Hematopoietic multipotent progenitor cell treated with erythropoietin and hydrocortisone succinate and interleukin-3 and kit ligand, for 17 days (in vitro differentiated cells): ENCODE results near the gene PHTF2.

ENCODE experiments used
- DNase-seq: peaks from one replicate; pipeline ENCODE4 v3.0.0-alpha.2; 2015; ENCODE audit warnings: low spot score

The PHTF2 gene

DNA sequence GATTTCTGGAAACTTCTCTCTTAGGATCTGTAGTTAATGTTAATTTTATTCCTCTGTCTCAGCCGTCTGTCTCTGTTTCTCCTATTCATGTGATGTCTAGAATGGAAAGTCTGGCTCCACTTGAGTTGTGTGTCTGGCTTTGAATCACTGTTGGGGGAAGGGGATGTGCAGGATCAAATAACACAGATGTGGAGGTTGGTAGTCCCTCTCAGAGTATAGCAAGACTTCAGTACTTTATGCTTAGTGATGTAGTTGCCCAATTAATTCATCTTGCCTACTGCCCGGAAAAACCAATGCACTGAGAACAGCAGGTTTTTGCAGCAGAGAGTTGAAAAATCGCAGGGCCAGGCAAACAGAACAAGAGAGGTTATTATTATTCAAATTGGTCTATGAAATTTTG is 79.2 kb downstream of the PHTF2 start:
- no peak for DNase-seq

DNA sequence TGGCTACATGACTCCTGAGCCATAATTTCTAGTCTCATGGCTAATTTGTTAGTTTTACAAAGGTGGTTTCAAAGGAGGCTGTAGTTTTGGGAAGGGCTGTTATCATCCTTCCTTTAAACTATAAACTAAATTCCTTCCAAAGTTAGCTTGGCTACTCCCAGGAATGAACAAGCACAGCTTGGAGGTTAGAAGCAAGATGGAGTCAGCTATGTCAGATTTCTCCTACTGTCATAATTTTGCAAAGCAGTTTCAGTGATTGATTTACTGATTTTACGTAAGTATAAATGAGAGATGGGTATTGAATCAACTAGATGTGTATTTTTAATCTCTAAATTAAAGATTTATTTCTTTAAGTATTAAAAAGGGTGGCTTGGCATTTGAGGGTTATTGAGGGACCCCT is 79.9 kb downstream of the PHTF2 start:
- no peak for DNase-seq

DNA sequence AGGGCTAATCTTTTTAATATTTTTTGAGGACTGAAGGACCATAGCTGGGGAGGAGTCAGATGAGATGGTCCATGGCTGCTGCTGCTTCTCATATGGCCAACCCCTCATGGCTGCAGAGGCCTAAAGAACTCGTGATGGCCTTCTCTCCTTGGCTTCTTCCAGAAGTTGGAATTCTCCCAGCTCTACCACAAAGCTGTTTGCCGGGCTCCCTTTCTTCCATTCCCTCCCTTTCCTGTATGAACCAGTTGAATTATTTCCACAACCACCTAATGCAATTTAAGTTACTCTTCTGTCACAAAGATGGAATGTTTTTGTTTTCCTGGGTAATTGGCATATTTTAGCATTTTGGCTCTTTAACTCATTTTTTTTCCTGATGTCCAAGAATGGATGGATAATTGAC is 80.7 kb downstream of the PHTF2 start:
- no peak for DNase-seq

DNA sequence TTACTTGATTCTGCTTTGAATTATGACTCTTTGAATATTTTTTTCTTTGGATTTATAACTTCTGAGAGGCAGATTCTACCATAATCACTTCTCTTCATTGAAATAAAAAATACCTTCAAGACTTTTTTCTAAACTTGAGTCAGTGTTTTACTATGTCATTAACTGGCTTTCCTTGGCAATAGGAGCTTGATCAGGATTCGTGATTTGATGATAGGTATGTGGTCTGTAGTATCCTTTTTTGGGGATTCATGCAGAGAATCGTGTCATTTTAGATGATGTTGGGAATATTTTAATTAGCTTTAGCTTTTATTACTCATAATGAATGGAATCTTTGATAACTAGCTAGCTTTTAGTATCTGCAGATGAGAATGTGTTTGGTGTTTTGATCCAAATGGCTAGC is 83.3 kb downstream of the PHTF2 start:
- no peak for DNase-seq

DNA sequence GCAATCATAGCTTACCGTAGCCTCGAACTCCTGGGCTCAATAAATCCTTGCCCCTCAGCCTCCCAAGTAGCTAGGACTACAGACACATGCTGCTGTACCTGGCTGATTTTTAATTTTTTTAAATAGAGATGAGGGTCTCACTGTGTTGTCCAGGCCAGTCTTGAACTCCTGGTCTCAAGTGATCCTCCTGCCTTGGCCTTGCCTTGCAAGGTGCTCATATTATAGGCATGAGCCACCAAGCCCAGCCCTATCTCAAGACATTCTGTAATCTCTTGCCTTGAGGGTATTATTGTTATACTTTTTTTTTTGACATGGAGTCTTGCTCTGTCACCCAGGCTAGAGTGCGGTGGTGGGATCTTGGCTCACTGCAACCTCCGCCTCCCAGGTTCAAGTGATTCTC is 86.6 kb downstream of the PHTF2 start:
- DNase-seq: no peak

DNA sequence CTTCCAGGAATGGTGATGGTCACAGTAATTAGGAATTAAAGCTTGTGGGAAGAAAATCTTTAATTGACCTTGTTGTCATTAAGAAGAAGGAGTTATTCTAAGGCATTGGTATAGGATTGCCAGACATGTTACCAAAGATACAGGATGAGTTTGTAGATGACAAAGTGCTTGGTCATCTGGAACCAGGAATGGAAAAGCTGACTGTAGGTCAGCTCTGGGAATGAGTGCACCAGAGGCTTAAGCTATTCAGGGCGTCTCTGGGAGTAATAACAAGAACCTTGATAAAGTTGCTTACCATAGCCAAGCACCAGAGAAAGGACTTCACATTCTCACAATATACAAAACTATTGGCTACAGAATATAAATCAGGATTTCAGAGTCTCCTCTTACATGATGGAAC is 89.0 kb downstream of the PHTF2 start:
- DNase-seq: no peak

DNA sequence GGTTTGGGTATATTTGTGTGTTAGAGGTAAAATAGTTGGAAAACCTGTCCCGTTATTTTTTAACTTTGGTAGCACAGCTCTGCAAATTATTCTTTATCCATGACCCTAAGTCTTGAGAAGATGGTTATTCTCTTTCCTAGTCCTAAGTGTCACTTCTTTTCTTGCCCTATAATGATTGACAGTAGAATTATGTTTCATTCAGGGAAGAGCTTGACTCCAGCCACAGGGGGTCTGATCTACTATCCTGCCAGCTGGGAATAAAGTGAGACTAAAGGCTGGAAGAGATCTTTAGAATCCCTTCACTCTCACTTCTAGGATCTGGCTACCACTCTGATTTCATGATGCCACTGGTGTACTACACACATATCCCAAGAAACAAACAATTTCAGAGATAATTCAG is 90.4 kb downstream of the PHTF2 start:
- no peak for DNase-seq

DNA sequence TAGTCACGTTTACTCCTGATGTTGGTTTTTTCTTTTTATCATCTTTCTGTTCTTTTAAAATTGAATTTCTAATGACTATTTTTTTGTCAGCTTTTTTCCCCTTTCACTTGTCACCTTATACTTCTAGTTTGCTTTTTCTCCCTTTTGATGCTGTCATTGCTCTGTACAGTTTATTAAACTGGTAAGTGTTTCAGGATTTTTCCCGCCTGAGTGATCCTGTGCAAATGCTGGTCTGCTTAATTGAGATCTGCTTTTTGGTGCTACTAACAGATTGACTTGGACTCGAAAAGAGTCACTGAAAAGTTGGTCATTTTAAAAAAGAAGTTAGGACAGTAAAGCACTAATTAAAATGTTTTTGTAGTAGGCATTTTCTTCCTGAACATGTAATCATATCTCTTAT is 95.2 kb downstream of the PHTF2 start:
- no peak for DNase-seq

DNA sequence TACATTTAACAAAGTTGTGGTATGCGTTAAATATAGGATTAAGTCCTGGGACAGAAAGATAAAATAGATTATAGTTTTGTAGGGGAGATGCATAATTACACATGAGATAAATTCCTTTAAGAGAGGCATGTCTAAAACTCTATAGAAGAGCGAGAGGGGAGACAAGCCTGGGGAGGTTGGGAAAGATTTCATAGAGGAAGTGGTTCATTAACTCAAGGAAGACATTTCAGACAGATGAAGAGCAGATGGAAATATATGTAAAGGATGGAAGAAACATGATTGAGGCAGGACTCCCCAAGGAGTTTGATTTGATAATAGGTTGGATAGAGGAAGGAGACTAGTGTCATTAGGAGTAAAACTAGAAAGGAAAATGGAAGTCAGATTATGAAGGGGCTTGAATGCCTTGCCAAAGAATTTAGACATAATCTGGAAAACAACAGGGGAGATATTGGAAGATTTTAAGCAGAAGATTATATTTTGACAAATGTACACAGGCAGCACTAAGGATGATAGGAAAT is 96.1 kb downstream of the PHTF2 start:
- DNase-seq: no peak

DNA sequence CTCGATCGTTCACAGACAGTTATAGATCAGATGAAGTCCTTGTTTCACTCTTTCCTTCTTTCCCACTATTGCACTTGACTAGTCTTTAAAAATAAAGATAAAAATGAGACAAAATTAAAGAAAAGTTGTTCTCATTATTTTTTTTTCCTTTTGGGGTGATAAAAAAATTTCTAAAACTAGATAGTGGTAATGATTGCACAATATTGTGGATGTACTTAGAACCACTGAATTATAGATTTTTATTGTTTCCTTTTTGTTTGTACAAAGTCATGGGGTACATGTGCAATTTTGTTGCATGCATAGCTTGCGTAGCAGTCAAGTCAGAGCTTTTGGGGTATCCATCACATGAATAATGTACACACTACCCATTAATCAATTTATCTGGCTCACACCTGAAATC is 97.3 kb downstream of the PHTF2 start:
- no peak for DNase-seq

DNA sequence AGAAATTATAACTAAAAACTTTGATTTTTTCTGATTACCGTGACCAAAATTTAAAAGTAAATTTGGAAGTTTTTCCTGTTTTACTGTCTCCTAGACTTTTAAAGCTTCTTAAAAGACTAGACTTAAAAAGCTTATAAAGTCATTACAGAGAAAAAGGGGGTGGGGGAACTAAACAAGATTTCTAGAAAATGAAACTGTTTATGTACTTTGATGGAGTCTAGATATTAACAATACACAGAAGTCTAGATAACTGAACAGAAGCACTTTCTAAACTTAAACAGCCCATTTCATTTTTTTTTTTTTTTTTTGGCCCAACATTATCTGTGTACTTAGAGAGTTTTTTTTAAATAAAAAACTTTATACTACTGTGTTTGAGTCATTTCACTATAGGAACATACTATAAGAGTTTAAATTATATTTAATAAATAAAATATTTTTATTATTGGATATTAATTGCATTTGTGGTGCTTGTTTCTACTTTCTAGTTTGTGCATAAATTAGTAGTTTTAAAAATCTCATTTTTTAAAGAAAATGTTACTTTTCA is 98.5 kb downstream of the PHTF2 start:
- DNase-seq: no peak

DNA sequence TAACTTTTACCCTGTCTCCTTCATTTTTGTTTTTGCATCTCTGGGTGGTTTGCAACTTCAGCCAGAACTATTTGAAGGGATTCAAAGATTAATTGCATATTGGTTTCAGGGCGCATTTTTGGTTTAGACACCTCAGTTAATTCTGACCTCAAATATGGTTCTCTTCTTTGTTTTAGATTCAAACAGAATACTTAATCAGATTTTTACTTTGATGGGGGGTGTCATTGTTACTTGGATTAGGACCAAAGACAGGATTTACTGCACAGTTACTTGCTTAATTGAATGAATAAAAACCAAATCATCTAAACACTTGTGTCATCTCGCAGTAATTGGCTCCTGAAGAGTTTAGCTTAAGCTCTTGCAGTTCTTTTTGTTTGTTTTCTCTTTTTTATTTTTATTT is 100.9 kb downstream of the PHTF2 start:
- DNase-seq: no peak

DNA sequence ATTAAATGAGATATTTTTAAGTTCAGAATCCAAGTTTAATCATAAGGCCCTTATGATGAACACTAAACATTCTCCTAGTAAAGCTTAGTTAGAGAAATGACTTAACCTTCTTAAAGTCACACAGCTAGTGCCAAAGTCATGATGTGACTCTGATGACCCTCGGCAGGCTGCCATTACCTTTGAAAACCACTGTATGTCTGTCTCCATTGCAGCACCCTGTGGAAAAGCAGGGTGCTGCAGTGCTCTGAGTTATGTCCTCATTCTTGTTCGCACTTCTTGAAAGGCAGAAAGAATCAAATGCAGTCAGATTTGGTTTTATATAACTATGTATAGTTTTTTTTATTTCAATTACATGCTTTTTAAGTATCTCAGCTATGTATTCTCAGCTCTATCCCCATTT is 105.0 kb downstream of the PHTF2 start:
- DNase-seq: no peak

DNA sequence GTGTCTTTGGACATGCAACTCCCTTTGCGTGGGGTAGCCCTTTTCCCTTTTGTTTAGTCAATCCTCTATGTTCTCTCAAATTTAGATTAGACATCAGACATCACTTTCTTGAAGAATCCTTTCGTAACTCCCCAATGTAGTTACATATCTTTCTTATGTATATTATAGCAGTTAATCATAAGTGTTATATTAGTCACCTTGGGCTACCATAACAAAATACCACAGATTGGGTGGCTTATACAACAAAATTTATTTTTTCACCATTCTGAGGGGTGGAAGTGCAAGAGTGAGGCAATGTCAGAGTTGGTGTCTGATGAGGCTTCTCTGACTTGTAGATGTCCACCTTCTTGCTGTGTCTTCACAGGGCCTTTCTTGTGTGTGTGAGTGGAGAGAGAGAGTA is 105.7 kb downstream of the PHTF2 start:
- DNase-seq: no peak

DNA sequence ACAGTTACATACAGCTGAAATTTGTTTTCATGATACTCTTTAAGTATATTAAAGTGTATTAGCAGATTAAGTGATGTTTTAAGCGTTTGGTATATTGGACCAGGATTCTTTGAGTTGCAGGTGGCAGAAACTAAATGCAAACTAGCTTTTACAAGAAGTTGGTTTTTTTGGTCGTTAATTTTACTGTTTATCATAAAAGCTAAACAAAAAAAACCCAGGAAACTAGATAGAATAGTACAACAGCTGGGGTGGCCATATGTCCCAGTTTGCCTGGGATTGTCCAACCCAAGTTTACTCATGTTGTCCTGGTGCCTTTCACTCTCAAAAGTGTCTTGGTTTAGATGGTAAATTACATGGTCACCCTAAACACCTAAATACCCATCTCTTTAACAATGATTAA is 108.7 kb downstream of the PHTF2 start:
- no peak for DNase-seq

DNA sequence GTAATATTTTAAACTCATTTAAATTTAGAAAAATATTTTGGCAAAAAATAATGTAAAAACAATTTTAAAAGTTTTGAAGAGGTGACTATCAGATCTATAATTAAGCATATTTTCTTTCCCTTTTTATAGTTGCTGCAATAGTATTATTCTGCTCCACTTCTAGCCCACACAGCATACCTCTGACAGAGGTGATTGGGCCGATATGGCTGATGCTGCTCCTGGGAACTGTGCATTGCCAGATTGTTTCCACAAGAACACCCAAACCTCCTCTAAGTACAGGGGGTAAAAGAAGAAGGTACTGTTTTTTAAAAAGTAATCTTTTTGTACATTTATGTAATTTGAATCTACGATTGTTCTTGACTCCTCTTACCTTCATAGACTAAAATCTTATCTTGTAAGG is 110.1 kb downstream of the PHTF2 start:
- DNase-seq: no peak

DNA sequence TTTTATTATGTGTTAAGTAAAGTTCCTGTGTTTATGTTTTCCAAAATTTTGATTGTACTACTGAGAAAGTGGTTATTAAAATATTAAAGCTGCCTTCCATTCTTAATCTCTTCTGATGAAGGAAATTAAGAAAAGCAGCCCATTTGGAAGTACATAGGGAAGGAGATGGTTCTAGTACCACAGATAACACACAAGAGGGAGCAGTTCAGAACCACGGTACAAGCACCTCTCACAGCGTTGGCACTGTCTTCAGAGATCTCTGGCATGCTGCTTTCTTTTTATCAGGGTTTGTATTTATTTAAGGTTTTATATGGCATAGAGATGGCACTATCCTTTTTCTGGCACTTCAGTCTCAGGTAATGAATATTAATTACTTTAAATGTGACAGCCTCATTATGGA is 111.6 kb downstream of the PHTF2 start:
- no peak for DNase-seq

DNA sequence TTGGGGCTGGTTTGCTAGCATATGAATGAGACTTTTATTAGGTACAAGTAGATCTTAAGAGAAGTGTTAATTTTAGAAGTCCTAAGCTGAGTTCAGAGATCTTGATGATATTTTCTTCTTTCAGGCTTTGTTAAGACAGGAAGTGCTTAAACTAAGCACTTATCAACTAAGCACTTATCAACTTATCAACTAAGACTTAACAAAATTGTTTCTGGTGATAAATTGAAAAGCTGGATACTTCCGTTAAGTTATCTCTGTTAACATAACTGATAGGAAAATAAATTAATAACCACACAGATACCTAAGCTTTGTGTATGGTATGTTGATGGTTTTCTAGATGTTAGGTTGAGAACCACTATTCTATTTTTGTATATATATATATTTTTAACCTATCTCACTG is 113.7 kb downstream of the PHTF2 start:
- DNase-seq: no peak

DNA sequence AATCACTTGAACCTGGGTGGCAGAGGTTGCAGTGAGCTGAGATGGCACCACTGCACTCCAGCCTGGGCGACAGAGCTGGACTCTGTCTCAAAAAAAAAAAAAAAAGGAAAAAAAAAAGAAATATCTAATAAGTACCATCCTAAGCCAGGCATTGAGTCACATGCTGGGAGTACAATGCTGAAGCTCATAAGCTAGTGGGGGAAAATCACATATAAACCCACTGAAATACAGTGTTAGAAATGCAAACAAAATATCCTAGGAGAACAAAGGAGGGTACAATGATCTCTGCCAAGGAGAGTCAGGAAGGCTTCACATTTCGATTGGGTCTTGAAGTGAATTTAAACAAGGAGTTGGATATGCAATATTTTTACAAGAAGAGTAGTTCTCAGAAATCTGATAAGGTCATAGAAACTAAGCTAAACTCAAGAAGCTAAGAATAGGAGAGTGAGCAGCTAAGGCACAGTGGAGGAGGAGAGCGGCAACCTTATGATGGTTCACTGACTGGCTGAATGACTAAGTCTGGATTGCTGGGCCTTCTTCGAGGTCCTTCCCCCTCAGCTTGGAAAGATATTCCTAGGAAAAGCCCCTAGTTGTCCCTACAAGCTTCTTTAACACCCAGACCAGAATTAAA is 115.5 kb downstream of the PHTF2 start:
- no peak for DNase-seq

DNA sequence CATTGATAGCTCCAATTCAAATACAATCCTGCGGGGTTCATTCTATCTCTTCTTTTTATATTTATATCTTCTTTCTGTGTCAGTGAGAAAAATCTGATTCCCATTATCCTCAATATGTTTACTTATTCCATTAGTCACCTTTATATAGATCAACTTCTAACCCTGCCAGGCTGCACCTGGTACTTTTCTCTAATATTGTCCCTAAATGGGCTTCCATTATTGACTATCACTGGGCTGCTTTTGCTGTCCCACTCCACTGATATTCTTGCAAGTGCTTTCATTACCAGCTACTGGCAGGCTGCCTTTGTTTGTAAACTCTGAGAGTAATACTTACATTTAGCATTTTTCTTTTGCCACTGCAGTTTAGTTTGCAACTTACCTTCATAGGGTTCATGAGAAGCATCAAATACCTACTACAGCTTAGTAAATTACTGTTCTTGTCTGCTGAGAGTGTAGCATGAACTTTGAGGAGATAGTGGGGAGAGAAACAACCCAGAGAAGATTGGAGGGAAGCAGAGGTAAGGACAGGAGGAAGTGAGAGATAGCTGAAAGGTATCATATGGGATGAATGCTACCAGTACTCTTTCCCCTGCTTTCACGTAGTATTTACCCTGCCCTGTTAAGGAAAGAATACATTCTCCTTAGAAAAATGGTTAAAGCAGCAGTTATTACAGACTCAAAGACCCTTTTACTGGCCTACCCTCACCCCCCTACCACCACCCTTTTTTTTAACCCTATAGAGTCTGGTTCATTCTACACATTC is 119.1 kb downstream of the PHTF2 start:
- no peak for DNase-seq

DNA sequence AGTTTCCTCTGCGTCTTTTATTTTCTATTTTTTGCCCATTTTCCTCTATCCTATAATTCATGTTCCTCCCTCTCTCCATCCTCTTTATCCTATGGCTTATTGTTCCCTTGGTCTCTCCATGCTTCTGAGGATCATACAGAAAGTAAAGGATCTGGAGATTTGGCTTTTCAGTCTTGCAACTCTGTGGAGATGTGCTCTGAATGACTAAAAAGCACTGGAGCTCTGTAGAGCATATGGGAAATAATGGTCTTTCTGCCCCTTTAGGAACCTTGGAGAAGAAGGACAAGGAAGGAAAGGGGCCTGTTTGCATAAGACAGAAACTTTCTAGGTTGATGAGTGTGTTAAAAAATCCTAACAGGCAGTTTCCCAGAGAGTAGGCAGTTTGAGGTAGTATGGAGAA is 120.1 kb downstream of the PHTF2 start:
- no peak for DNase-seq

DNA sequence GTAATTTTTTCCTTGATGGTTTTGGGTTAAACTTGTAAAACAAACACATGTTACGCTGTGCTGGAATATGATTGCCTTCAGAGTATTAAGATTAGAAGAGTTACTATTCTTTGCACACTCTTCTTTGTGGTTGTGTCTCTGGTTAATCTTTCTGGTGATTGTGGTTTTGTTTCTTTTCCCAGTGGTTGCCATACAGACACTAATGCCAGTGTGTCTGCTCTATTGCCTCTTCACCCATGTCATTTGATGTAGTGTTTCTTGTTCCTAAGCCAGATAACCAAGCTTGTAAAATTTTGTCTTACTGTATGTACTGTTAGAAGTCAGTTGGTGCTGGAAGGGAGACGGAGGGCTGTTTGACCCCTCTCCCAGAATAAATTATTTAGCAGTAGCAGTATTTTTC is 124.8 kb downstream of the PHTF2 start:
- no peak for DNase-seq

DNA sequence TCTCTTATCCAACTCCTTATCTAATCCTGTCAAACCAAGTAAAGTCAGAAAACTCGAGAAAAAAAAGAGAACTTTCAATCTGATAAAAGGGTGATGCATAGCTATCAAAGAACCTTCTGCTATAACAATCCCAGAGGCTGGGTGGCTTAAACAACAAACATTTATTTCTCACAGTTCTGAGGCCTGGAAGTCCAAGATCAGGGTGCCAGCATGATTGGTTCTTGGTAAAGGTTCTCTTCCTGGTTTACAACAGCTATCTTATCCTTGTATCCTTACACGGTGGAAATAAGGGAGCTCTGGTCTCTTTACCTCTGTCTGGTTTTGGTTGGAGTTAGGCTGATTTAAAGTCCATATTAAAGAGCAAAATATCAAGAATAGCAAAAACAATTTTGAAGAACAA is 131.9 kb downstream of the PHTF2 start:
- DNase-seq: no peak

DNA sequence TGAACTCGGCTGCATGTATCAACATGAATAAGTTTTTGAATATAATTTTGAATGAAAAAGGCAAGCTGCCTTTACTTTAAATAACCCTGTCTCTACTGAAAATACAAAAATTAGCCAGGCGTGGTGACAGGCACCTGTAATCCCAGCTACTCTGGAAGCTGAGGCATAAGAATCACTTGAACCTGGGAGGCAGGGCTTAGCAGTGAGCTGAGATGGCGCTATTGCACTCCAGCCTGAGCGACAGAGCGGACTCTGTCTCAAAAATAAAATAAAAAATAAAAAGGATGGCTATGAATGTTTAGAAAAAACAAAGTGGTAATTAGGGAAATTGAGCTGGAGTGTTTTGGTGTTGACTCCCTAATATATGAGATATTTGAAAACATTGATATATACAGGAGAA is 133.3 kb downstream of the PHTF2 start:
- no peak for DNase-seq
